HepG2 (cell line): ENCODE results near the gene FAF1. TPM values are rescaled to one million over a fixed set of nuclear protein-coding genes. Genes with fewer than 3 reads are reported as not detected.

Experiments
- ESRRA ChIP-seq: sonication (generic); formaldehyde crosslinking; IDR thresholded peaks from 2 replicates; pipeline ENCODE4 v1.5.1; 2020; ENCODE audit warnings: mild to moderate bottlenecking, low read depth, missing genetic modification reagents
- HOXA3 ChIP-seq: sonication (generic); formaldehyde crosslinking; IDR thresholded peaks from 2 replicates; pipeline ENCODE4 v1.5.0; 2020; ENCODE audit warnings: missing genetic modification reagents
- NR2C2 ChIP-seq: sonication (generic); formaldehyde crosslinking; IDR thresholded peaks from 2 replicates; pipeline ENCODE4 v1.4.0; 2020; ENCODE audit warnings: missing genetic modification reagents, mild to moderate bottlenecking, moderate library complexity, borderline replicate concordance
- SIX4 ChIP-seq: sonication (generic); formaldehyde crosslinking; IDR thresholded peaks from 2 replicates; pipeline ENCODE4 v1.4.0; 2020; ENCODE audit warnings: missing genetic modification reagents
- SOX6 ChIP-seq, 2 experiments: fragments of 450-650 bp in 1 of 2; sonication (generic) in 1 of 2; formaldehyde crosslinking in 1 of 2; IDR thresholded peaks; 2 replicates each; pipeline versions ENCODE4 v1.4.0 to v1.6.1; 2017 to 2020; ENCODE audit warnings: antibody characterized with exemption in 1 of 2, mild to moderate bottlenecking in 1 of 2, missing genetic modification reagents in 1 of 2
- SP1 ChIP-seq, 2 experiments: fragments of 450-650 bp in 1 of 2; sonication (generic) in 1 of 2; formaldehyde crosslinking in 1 of 2; IDR thresholded peaks; 2 replicates each; pipeline versions ENCODE4 v1.4.0 to v1.6.1; 2016 to 2020; ENCODE audit warnings: missing genetic modification reagents in 1 of 2
- ZBTB7B ChIP-seq: sonication (generic); formaldehyde crosslinking; IDR thresholded peaks from 2 replicates; pipeline ENCODE4 v1.4.0; 2020; ENCODE audit warnings: missing genetic modification reagents
- ZNF101 ChIP-seq: sonication (generic); formaldehyde crosslinking; IDR thresholded peaks from 2 replicates; pipeline ENCODE4 v1.4.0; 2020; ENCODE audit warnings: mild to moderate bottlenecking, low read depth, missing genetic modification reagents, borderline replicate concordance
- polyA plus RNA-seq, 8 experiments: library from polyadenylated mRNA; depleted of rRNA in 3 of 8; stranded (reverse) in 7 of 8; unstranded in 1 of 8; fragments of >200 nt; fragmentation: Illumina TruSeq in 4 of 8; extraction: Trizol in 4 of 8; gene quantifications; 2 replicates each; pipeline versions ENCODE4 v1.2.1 to v1.2.3, GENCODE V29; 2011 to 2016; ENCODE audit warnings: low read depth in 4 of 8, missing spikeins in 1 of 8, mixed read lengths in 1 of 8; ENCODE audit not compliant: insufficient read depth in 1 of 8
- total RNA-seq, 5 experiments: library from RNA; depleted of rRNA; stranded (reverse); fragments of >200 nt; fragmentation: Illumina TruSeq; extraction: Trizol; gene quantifications; 2 replicates each; pipeline ENCODE4 v1.2.3, GENCODE V29; 2016; ENCODE audit warnings: low read depth in 1 of 5
- TF ChIP-seq, protein P1 (sequence below): fragments of 450-650 bp; IDR thresholded peaks from 2 replicates; pipeline ENCODE4 v1.6.1; 2016
- TF ChIP-seq, protein P2 (sequence below): sonication (generic); formaldehyde crosslinking; IDR thresholded peaks from 2 replicates; pipeline ENCODE4 v1.4.0; 2020; ENCODE audit warnings: missing genetic modification reagents, mild to moderate bottlenecking, borderline replicate concordance
- TF ChIP-seq, protein P3 (sequence below), 2 experiments: sonication (generic) in 1 of 2; formaldehyde crosslinking in 1 of 2; IDR thresholded peaks; 2 replicates each; pipeline versions ENCODE4 v1.5.1 to v1.6.1; 2011 to 2020; ENCODE audit warnings: borderline replicate concordance in 1 of 2, low read depth in 1 of 2, low read length in 1 of 2, mild to moderate bottlenecking in 1 of 2, missing genetic modification reagents in 1 of 2, moderate library complexity in 1 of 2
- TF ChIP-seq, protein P4 (sequence below): sonication (generic); formaldehyde crosslinking; IDR thresholded peaks from 2 replicates; pipeline ENCODE4 v1.9.0; 2021; ENCODE audit warnings: mild to moderate bottlenecking, missing genetic modification reagents

Gene FAF1
- total and polyA plus RNA-seq, 2 of the 13 experiments (the other 11 are each of a cell fraction or from before 2014, with no cell fraction given), result 19.4 to 63.3 TPM

DNA sequence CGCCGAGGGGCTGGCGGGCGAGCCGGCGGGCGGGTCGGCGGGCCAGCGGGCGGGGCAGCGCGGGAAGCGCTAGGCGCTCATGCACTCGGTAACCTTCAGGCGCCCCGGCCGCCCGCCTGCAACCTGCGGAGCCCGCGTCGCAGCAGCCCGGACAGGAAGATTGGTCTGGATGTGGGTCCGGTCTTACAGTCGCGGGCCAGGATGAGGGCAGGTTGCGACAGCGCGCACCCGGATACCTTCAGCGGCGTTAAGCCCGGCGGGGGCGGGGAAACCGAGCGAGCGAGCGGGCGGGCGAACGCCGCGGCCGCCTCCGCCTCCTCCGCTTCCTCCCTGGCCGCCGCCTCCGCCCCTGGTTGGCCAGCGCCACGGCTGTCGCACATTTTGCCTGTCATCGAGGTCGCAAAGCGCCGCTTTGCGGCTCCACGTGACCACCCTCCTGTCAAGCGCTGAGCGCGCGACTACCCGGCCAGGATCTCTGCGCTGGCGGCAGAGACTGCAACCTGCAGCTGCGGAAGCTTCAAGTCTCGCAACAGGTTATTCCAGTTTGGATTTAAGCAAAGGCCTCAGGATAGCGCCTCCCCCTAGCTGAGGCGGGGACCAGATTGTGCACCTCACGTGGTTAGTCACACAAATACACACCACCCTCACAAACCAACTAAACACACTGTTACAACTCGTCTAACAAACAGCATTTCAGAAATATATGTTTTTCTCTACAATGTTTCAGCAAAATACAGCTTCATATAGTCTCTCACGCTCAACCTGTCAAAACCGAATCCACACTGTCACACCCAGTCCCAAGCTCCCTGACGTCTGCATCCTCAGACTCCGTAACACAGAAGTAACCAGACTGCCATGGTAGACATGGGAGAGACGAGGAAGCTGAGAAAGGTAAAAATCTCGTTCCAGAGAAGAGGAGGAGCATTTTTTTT lies at the start of gene FAF1 (continued):
- TF ChIP-seq, protein P1, sequence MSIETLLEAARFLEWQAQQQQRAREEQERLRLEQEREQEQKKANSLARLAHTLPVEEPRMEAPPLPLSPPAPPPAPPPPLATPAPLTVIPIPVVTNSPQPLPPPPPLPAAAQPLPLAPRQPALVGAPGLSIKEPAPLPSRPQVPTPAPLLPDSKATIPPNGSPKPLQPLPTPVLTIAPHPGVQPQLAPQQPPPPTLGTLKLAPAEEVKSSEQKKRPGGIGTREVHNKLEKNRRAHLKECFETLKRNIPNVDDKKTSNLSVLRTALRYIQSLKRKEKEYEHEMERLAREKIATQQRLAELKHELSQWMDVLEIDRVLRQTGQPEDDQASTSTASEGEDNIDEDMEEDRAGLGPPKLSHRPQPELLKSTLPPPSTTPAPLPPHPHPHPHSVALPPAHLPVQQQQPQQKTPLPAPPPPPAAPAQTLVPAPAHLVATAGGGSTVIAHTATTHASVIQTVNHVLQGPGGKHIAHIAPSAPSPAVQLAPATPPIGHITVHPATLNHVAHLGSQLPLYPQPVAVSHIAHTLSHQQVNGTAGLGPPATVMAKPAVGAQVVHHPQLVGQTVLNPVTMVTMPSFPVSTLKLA, result peak; percentile 89
- TF ChIP-seq ZBTB7B (CRISPR knock-in tag), result 0 out of 2 replicates have a peak, but pooled peaks have one; percentile 20
- no peak for TF ChIP-seq SP1 (IDR thresholded peaks at IDR 0.05)
- TF ChIP-seq SP1 (CRISPR knock-in tag; IDR thresholded peaks at IDR 0.05), result peak; percentile 68; the same call in 1 of the 2 replicates
- TF ChIP-seq, protein P2, sequence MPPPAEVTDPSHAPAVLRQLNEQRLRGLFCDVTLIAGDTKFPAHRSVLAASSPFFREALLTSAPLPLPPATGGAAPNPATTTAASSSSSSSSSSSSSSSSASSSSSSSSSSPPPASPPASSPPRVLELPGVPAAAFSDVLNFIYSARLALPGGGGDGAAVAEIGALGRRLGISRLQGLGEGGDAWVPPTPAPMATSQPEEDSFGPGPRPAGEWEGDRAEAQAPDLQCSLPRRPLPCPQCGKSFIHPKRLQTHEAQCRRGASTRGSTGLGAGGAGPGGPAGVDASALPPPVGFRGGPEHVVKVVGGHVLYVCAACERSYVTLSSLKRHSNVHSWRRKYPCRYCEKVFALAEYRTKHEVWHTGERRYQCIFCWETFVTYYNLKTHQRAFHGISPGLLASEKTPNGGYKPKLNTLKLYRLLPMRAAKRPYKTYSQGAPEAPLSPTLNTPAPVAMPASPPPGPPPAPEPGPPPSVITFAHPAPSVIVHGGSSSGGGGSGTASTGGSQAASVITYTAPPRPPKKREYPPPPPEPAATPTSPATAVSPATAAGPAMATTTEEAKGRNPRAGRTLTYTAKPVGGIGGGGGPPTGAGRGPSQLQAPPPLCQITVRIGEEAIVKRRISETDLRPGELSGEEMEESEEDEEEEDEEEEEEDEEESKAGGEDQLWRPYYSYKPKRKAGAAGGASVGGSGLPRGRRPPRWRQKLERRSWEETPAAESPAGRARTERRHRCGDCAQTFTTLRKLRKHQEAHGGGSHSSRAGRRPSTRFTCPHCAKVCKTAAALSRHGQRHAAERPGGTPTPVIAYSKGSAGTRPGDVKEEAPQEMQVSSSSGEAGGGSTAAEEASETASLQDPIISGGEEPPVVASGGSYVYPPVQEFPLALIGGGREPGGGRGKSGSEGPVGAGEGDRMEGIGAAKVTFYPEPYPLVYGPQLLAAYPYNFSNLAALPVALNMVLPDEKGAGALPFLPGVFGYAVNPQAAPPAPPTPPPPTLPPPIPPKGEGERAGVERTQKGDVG (CRISPR knock-in tag), result peak; percentile 65; the same call in 1 of the 2 replicates
- no peak for TF ChIP-seq SOX6 (IDR thresholded peaks at IDR 0.05)
- TF ChIP-seq SOX6 (CRISPR knock-in tag; IDR thresholded peaks at IDR 0.05), result peak; percentile 57
- TF ChIP-seq, protein P3, sequence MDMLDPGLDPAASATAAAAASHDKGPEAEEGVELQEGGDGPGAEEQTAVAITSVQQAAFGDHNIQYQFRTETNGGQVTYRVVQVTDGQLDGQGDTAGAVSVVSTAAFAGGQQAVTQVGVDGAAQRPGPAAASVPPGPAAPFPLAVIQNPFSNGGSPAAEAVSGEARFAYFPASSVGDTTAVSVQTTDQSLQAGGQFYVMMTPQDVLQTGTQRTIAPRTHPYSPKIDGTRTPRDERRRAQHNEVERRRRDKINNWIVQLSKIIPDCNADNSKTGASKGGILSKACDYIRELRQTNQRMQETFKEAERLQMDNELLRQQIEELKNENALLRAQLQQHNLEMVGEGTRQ (IDR thresholded peaks at IDR 0.05; ENCODE audit: low read depth, low read length), result peak; percentile 98
- TF ChIP-seq, protein P3 (CRISPR knock-in tag; IDR thresholded peaks at IDR 0.05; ENCODE audit: borderline replicate concordance), result peak; percentile 98; the same call in 1 of the 2 replicates
- TF ChIP-seq SIX4 (CRISPR knock-in tag), result no peak
- TF ChIP-seq ESRRA (CRISPR knock-in tag), result peak; percentile 62
- TF ChIP-seq ZNF101 (CRISPR knock-in tag), result no peak
- TF ChIP-seq NR2C2 (CRISPR knock-in tag), result peak; percentile 86
- TF ChIP-seq, protein P4, sequence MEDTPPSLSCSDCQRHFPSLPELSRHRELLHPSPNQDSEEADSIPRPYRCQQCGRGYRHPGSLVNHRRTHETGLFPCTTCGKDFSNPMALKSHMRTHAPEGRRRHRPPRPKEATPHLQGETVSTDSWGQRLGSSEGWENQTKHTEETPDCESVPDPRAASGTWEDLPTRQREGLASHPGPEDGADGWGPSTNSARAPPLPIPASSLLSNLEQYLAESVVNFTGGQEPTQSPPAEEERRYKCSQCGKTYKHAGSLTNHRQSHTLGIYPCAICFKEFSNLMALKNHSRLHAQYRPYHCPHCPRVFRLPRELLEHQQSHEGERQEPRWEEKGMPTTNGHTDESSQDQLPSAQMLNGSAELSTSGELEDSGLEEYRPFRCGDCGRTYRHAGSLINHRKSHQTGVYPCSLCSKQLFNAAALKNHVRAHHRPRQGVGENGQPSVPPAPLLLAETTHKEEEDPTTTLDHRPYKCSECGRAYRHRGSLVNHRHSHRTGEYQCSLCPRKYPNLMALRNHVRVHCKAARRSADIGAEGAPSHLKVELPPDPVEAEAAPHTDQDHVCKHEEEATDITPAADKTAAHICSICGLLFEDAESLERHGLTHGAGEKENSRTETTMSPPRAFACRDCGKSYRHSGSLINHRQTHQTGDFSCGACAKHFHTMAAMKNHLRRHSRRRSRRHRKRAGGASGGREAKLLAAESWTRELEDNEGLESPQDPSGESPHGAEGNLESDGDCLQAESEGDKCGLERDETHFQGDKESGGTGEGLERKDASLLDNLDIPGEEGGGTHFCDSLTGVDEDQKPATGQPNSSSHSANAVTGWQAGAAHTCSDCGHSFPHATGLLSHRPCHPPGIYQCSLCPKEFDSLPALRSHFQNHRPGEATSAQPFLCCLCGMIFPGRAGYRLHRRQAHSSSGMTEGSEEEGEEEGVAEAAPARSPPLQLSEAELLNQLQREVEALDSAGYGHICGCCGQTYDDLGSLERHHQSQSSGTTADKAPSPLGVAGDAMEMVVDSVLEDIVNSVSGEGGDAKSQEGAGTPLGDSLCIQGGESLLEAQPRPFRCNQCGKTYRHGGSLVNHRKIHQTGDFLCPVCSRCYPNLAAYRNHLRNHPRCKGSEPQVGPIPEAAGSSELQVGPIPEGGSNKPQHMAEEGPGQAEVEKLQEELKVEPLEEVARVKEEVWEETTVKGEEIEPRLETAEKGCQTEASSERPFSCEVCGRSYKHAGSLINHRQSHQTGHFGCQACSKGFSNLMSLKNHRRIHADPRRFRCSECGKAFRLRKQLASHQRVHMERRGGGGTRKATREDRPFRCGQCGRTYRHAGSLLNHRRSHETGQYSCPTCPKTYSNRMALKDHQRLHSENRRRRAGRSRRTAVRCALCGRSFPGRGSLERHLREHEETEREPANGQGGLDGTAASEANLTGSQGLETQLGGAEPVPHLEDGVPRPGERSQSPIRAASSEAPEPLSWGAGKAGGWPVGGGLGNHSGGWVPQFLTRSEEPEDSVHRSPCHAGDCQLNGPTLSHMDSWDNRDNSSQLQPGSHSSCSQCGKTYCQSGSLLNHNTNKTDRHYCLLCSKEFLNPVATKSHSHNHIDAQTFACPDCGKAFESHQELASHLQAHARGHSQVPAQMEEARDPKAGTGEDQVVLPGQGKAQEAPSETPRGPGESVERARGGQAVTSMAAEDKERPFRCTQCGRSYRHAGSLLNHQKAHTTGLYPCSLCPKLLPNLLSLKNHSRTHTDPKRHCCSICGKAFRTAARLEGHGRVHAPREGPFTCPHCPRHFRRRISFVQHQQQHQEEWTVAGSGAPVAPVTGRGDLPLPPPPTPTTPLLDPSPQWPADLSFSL, result peak; percentile 78
- peak; percentile 96 for TF ChIP-seq HOXA3 (CRISPR knock-in tag)
